Caki2 (cell line): ENCODE measurements around the gene VSX1. TPM values are rescaled to one million over a fixed set of nuclear protein-coding genes. Genes with fewer than 3 reads are reported as not detected.

Experiments used
- DNase-seq: peaks from one replicate; pipeline ENCODE4 v3.0.0-alpha.2; 2015; ENCODE audit warnings: low read depth
- in situ Hi-C: cut with HindIII; loops from 2 replicates; pipeline ENCODE4 v1.10.0; 2016; ENCODE audit warnings: low sequenced_read_pairs, low pct_unique_long_range_greater_than_20kb, mixed read lengths
- total RNA-seq: library from RNA; depleted of rRNA; stranded (reverse); fragments of >200 nt; shearing (Covaris generic); gene quantifications from 2 replicates; pipeline ENCODE4 v1.2.3, GENCODE V29; 2014; ENCODE audit warnings: low replicate concordance; rRNA removed

VSX1 gene
- total RNA-seq: not detected in 2 replicates

GRCh38 chr20:25081730-25082497 lies at the start of gene VSX1:
VSX1 (minus strand) TSS chr20:25082141; CDS start chr20:25082096, 45 bp downstream.
- in situ Hi-C loops: no loop called here

GRCh38 chr20:25129908-25130307 lies 48.0 kb upstream of the VSX1 start:
- DNase-seq: no peak
- in situ Hi-C loops: no loop called here

More at GRCh38 chr20:25081730-25082497, at the start of gene VSX1:
- no peak for DNase-seq

GRCh38 chr20:25129428-25129827 lies 47.5 kb upstream of the VSX1 start:
- no peak for DNase-seq
- in situ Hi-C loops: no loop called here

GRCh38 chr20:25128649-25129048 lies 46.7 kb upstream of the VSX1 start:
- in situ Hi-C loops: no loop called here
- no peak for DNase-seq

- DNase-seq: no peak
- in situ Hi-C loops: no loop called here
These were observed 46.0 kb upstream of the VSX1 start for GRCh38 chr20:25127761-25128537.

GRCh38 chr20:25126204-25127029 lies 44.5 kb upstream of the VSX1 start:
- in situ Hi-C loops: no loop called here

GRCh38 chr20:25125636-25126035 lies 43.7 kb upstream of the VSX1 start:
- in situ Hi-C loops: no loop called here
- DNase-seq: no peak

More at GRCh38 chr20:25126204-25127029, 44.5 kb upstream of the VSX1 start:
- DNase-seq: no peak

- DNase-seq: no peak
- in situ Hi-C loops: no loop called here
These were observed 39.0 kb upstream of the VSX1 start for GRCh38 chr20:25120920-25121319.

- in situ Hi-C loops: no loop called here
These were observed 38.5 kb upstream of the VSX1 start for GRCh38 chr20:25120457-25120856.

GRCh38 chr20:25118529-25118928 lies 36.6 kb upstream of the VSX1 start:
- no peak for DNase-seq
- in situ Hi-C loops: no loop called here

More at GRCh38 chr20:25120457-25120856, 38.5 kb upstream of the VSX1 start:
- no peak for DNase-seq

GRCh38 chr20:25117990-25118389 lies 36.0 kb upstream of the VSX1 start:
- DNase-seq: no peak
- in situ Hi-C loops: no loop called here

- in situ Hi-C loops: no loop called here
- no peak for DNase-seq
These were observed 35.0 kb upstream of the VSX1 start for GRCh38 chr20:25116739-25117458.

GRCh38 chr20:25103526-25103925 lies 21.6 kb upstream of the VSX1 start:
- in situ Hi-C loops: no loop called here

GRCh38 chr20:25100914-25101313 lies 19.0 kb upstream of the VSX1 start:
- in situ Hi-C loops: no loop called here
- no peak for DNase-seq

More at GRCh38 chr20:25103526-25103925, 21.6 kb upstream of the VSX1 start:
- no peak for DNase-seq

GRCh38 chr20:25099601-25100140 lies 17.7 kb upstream of the VSX1 start:
- in situ Hi-C loops: no loop called here
- no peak for DNase-seq

- in situ Hi-C loops: no loop called here
- DNase-seq: no peak
These were observed 15.6 kb upstream of the VSX1 start for GRCh38 chr20:25097498-25097897.

- in situ Hi-C loops: no loop called here
These were observed 8.8 kb upstream of the VSX1 start for GRCh38 chr20:25090492-25091429.

More at GRCh38 chr20:25090492-25091429, 8.8 kb upstream of the VSX1 start:
- no peak for DNase-seq
